ENCODE data around the gene MYLIP.

Gene MYLIP

DNA sequence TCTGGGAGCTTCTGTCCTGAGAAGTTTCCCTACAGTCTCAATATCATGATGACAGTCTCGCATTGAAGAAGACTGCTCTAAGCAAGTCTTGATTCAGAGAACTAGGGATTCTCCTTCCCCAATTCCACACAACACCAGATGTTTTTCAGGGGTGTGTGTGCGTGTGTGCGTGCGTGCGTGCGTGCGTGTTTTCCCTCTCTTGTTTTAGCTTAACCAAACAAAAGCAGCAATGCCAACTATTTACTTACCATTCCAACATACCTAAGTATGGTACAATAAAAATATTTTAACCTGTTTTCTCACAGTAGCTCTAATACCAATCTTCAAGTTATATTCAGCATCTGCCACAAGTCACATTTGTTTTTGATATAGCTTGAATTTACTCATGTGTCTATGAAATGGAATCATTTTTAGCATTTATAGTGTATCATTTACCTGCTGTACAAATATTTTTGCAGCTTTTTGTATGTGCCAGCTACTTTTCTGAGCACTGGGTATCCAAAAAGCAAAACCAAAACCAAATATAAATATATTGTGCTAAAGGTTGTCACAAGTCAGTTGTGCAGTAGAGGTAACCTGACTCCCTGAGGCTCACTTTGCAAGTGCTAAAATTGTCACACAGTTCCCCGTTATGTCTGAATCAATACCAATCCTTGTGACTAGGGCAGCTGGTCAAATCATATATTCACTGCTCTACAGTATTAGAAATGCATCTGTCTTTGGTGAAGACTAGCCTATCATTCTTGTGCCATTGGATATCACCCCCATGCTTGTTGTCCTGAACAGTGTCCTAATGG is 21.7 kb upstream of the MYLIP start:
- no peak for DNase-seq (ENCODE audit: low read depth in 3 of 3)

DNA sequence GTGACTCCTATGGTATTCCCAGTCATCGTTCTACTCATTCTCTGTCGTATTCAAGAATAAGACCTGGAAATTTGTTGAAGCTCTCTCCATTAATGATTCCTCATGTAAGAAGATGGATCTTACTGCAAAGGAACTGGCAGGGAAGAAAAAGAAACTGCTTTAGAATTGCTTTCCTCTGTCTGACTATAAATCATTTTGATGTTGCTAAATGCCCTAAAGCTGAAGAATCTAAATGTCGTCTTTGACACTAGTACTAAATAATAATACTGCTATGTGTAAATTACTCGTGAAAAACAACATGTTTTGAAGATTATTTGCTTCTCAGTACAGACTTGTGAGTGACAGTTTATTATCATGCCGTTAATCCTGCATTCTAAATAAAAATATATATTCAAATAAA is 20.5 kb upstream of the MYLIP start:
- no peak for DNase-seq (ENCODE audit: low read depth in 3 of 3)

DNA sequence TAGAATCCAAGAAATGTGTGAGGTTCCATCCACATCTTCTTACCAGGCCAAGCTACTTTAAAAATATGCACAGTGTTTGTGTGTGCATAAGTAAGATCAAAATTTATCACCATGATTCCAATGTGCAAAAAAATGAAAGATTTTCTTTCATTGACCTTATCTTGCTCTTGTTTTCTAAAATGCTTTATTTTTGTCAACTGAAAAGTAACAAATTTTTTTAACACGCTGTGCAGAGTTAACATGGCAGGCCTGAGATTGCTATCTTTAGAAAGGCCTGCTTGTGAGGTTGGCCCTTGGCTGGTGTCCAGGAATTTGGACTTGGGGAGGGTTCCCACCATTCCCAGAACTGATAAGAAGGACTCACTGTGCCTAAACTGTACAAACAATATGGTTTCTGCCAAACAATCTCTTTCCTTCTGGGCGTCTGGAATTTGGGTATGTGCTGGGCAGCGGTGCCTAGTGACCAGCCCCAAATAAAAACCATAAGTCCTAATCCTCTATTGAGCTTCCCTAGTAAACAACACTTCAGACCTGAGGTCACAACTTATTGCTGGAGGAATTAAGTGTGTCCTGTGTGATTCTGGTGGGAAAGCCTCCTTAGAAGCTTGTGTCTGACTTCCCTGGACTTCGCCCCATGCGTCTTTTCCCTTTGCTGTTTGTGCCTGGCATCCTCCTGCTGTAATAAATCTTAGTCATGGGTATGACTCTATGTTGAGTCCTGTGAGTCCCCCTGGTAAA is 19.8 kb upstream of the MYLIP start:
- DNase-seq (ENCODE audit: low read depth in 3 of 3) = no peak

DNA sequence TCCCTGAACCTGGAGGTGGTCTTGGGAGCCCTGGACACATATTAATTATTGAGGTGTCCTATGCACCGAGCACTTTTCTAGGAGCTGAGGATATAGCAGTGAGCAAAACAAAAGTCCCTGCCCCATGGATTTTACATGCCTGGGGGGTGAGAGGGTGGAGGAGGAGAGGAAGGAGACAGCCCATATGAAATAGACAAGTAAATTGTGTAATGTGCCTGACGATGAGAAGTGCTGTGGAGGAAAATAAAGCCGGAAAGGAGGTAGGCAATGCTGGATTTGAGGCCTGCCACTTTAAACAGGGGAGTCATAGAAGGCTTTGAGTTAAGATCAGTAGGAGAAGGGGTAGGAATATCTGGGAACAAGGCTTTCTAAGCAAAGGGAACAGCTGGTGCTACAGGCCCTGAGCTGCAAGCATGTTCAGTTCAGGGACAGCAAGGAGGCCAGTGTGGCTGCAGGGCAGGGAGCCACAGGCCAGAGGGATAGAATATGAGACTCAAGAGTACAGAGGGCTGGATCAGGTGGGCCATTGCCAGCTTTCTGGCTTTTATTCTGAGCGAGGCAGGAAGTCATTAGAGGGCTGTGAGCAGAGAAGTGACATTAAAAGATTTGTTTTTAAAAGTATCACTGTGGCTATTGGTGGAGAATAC is 19.1 kb upstream of the MYLIP start:
- DNase-seq (ENCODE audit: low read depth in 3 of 3) = no peak

DNA sequence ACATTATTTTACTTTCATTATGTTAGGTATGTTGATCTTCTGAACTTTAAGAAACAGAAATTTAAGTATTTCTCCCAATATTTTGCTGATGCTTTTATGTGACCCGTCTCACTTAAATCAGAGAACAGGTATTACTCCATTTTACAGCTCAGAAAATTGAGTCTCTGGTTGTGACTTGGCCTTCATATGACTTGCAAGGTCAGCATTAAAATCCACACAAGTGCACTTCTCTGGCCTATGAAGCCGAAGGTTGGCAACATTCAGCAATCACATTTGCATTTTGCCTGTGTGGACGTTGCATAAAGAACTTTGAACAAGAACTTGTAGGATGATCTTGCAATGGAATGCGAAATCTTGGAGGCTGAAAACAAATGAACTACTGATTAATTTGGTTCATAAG is 10.1 kb upstream of the MYLIP start:
- DNase-seq (ENCODE audit: low read depth in 3 of 3) = no peak

DNA sequence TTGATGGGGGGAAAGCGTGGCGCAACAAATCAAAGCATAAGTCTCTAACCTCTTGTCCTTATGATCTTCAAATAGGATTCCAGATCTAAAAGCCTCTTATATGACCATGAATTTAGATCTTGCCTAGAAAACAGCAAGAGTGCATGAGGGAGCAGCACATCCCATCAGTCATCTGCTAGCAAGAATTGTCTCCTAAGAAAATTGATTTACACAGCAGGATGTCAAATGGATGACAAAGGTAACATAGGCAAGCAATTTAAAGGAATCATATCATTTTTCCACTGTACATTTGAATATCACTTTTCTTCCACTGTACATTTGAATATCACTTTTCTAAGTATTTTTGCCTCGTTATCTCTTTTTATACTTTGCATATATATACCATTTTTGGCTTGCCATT is 7.5 kb upstream of the MYLIP start:
- DNase-seq (ENCODE audit: low read depth in 3 of 3) = no peak

DNA sequence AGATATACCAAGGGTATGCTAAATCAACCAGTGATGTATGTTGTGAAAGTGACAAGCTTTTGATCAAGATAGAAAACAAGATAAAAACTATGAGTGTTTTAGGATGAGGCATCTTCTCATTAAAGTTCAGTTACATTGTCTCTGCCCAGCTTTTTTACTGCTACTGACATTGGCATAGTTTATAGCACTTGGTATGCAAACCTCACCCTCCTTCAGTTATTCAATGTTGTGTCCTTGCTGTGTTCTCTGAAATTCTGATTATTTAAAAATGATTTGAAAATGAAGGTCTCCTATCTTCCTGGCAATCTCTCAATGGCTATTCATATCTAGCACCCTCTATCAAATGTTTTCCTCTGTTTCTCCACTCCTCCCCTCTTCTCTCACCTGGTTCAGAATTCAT is 6.7 kb upstream of the MYLIP start:
- DNase-seq (ENCODE audit: low read depth in 3 of 3) = no peak

DNA sequence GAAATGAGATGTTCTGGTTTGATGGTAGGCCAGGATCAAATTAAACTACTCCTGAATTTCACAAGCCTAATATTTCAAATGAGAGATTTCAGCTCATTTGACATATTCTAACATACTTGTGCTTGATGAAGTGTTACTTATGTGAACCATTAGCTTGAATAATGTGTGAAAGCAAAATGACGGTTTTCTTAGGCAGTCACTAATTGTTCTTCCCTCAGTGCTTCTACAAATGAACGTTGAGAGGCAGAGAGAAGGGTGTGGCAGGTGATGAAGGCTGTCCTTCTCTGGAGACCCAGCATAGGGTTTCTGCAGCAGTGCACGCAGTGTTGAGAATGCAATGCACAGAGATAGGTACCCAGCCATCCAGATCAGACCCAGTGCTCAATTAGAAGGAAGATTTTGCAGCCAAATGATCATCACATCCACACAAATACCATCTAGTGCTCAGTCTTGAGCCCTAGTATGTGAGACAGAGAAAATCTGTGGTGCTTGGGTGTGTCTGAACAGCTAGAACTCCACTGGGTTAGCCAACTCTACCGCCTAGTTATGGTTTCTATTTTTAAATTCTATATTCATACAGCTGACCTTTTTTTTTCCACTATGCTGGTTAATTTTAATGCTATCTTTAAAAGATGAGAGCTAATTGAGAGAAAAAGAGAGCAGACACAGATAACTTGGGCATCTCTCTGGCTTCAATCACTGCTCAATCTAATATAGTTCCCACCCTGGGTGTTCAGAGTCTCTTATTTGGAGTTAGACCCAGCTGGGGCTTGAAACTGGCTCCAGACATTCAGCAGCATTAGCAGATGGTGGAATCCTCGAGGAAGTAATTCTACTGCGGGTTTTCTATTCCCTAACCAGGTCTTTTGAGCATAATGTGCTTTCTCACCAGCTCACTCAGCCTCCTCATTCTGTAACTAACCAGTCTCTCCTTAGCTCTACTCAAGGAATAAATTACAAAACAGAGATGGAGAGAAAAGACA is 4.4 kb upstream of the MYLIP start:
- no peak for DNase-seq (ENCODE audit: low read depth in 3 of 3)

DNA sequence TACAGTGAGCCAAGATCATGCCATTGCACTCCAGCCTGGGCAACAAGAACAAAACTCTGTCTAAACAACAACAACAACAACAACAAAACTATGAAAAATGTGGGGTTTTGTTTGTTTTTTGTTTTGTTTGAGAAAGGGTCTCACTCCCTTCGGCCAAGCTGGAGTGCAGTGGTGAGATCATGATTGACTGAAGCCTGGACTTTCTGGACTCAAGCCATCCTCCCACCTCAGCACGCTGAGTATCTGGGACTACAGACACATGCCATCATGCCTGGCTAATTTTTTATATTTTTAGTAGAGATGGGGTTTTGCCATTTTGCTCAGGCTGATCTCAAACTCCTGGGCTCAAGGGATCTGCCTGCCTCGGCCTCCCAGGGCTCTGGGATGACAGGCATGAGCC is 2.8 kb upstream of the MYLIP start:
- DNase-seq (ENCODE audit: low read depth in 3 of 3) = no peak

DNA sequence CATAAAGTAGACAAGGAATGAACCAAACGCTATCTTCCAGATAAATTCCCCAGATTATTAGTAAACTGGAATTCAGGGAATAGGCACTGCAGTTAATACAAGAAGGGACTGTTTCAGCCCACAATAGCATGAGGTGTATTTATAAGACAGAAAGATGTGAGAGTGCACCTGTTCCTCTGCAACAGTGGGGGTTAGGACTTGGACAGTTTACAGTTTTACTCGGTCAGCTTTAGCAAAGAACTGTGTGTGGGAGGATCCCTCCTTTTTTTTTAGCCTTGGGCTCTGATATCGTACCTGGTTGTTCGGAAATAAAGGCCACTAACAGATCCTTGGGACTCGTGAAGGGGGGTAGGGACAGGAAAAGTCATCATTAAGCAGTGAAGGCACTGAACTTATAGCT is 2.0 kb upstream of the MYLIP start:
- no peak for DNase-seq (ENCODE audit: low read depth in 3 of 3)

DNA sequence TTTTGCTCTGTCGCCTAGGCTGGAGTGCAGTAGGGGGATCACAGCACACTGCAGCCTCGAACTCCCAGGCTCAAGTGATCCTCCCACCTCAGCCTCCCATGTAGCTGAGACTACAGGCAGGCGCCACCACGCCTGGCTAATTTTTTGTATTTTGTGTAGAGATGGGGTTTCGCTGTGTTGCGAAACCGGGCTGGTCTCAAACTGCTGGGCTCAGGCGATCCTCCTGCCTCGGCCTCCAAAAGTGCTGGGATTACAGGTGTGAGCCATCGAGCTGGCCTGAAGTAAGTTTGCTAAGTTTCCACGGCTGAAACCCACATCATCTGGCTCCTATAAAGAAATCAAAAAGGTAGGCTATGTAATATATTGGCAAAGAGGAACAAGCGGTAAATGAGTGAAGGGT is 1.4 kb upstream of the MYLIP start:
- no peak for DNase-seq (ENCODE audit: low read depth in 3 of 3)

DNA sequence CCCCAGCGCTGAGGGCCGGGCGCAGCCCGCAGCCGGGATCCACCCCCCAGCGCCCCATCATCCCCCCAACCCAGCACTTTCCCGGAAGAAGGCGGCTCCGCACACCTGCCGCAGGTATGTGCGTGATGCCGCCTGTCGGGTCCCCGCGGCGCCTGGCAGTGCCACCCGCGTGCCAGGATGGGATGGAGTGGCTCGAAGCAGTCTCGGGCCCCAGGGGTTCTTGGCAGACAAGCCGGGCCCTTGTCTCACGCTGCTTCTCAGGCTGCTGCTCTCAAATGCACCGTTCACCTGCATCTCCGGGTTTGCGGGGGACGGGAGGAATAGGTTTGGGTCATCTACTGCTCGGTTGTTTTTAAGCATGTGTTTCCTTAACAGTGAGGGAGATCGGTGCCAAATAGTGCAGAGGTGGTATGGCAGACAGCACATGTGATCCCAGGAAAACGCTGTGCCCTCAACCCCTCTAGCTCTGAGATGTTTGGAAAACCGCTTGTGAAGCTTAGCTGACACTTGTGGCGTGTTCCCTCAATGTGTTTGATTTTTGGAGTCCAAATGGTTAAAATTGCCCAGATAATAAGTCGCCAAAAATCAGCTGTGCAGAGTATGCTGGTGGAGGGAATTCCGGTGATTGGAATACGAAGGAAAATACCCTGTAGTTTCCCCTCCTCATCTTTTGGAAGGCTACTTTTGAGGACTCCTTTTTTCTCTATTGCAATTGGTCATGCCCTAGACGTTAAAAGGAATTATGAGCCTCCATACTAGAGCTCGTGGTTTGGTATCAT is 926 bp downstream of the MYLIP start:
- DNase-seq (ENCODE audit: low read depth in 3 of 3) = peak in 2 of 3 experiments; percentile 10 to 22

DNA sequence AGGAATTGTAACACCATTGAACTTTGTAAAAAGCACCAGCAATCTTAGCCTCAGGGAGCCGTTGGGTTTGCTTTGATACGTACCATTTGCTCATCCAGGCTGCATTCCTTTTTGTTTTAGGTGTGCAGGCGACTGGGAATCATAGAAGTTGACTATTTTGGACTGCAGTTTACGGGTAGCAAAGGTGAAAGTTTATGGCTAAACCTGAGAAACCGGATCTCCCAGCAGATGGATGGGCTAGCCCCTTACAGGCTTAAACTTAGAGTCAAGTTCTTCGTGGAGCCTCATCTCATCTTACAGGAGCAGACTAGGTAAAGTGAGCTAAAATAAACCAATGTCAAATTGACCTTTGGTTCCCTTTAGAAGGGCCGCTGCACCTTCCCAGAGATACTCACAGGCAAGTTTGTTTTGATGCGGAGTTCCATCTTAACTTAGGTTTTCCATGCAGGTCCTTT is 1.6 kb downstream of the MYLIP start:
- DNase-seq (ENCODE audit: low read depth in 3 of 3) = no peak

DNA sequence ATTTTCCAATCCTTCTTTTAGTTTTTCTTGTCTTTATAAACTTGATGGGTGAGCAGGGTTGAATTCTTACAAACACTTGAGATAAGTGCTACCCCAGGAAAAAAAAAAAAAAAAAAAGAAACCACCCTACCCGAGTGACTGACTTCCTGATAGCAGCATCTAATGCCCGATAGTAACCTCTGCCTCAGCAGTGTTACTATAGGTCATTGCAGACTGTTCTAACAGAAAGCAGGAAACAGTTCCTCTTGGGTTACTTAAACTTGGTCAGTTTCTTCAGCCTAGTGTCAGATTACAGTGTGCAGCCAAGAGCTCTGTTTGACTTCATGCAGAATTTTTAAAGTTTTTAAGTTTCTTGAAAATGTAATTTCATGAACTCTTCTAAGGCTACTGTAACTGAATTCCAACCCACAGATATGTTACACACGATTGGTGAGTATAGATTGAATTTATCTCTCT is 2.1 kb downstream of the MYLIP start:
- no peak for DNase-seq (ENCODE audit: low read depth in 3 of 3)

DNA sequence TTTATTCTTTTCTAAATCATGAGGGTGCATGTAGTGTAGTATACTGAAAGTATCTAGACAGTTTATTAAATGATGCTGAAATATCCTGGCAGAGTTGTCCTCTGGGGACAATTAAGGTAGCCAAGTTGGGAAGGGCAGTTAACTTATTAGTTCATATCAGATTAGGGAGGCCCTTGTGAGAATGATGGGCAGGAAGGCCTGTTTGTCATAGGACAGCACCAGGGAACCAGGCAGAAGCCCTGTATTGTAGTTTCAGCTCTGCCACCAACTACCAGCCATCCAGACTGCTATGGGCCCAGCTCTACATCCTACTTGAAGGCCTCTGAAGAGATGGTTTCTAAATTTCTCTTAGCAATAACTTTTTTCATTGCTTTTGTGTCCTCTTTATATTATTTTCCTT is 4.0 kb downstream of the MYLIP start:
- DNase-seq (ENCODE audit: low read depth in 3 of 3) = no peak

DNA sequence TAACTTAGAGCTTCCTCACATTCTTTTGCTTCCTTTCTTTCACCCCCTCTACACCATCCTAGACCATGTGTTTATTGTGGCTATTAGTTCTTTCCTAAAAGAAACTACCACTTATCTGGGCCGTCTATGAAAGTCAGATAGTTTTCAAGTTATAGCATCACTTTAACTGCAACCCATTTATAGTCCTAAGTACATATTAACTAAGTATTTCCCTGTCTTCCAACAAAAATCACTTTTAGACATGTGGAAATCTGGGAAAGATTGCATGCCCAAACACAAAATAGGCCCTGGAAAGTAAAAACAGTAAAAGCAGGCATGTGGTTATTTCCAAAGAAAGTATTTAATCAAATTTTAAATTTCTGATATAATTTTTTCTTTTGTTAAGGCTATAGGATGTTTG is 5.5 kb downstream of the MYLIP start:
- DNase-seq (ENCODE audit: low read depth in 3 of 3) = no peak

DNA sequence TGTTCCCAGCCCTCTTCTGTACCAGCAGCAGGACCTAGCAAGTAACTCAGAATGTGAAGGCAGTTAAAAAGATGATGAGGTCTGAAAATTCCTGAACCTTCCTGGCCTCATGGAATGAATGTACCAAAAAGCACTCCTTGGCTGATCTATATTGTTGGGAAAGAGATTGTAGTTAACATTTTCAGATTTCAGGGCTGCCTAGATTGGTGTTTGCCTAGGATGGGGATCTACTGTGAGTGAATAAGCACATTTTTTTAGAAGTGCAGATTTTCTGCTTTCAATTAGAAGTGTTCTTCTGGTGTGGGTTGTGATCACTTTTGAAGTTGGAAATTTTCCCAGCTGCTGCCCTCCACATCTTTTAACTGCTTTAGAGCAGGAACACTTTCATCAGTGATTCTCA is 6.2 kb downstream of the MYLIP start:
- no peak for DNase-seq (ENCODE audit: low read depth in 3 of 3)

DNA sequence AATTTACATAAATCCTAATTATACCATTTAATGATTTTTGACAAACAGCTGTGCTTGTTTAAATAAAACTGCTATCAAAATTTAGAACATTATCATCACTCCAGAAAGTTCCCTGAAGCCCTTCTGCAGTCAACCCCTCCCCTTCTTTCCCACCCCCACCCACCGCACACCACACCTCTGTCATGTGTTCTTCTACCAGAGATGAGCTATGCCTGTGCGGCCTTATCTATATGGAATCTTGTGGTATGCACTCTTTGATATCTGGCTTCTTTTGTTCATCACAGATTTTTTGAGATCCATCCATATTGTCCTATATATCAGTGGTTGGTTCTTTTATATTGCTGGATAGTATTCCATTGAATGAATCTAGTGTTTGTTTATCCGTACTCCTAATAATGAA is 7.2 kb downstream of the MYLIP start:
- peak in 1 of 3 experiments; percentile 28 for DNase-seq (ENCODE audit: low read depth in 3 of 3)

DNA sequence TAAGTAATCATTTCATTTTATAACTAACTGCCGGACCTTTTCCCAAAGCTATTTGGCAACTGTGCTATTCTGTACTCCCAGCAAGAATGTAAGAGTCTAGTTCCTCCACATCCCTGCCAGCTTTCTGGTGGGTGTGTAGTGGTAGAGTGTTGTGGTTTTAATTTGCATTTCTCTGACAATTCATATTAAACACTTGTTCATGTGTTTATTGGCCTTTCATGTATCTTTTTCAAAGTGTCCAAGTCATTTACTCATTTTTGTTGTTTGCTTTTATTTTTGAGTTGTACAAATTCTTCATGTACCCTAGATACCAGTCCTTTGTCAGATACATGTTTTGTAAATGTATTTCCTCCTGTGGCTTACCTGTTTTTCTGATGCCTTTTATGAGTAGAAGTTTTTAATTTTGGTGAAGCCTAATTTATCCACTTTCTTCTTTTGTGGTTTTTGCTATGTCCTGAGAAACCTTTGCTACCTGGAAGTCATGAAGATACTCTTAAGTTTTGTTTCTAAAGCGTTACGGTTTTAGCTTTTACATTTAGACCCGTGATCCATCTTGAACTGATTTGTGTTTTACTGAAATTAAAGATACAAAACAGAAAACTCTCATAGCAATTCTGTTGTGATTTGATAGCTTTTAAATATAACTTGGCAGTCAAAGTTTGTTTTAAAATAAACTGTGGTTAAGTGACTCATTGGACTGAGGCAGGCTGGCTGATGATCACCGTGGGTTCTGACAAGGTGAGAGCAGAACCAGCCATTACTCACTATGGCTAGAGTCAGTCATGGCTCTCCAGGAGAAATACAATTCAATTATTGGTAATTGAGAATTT is 8.0 kb downstream of the MYLIP start:
- peak in 2 of 3 experiments; percentile 28 to 41 for DNase-seq (ENCODE audit: low read depth in 3 of 3)

DNA sequence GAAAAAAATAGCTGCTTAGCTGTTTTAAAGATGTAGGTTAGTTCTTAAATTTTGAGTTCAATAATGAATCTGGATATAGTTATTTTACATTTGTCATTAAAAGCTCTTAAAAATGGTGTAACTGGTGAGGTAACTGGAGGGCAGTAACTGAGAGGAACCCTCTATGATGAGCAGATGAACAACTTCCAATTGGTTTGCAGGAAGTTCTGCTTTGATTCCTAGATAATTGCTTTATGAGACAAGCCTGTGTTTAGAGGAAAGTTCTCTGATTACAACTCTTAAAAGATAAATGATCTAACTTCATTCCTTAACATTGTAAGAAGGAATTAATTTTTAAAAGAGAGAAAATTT is 8.5 kb downstream of the MYLIP start:
- no peak for DNase-seq (ENCODE audit: low read depth in 3 of 3)
